ENCODE results near the gene IL1RAPL2. TPM values are rescaled to one million over a fixed set of nuclear protein-coding genes. Genes with fewer than 3 reads are reported as not detected.
"Not testable (repeated sequence)": the region's sequence is repeated elsewhere in the genome, so short reads cannot be mapped to it uniquely, and the experiment has no call there.

Gene IL1RAPL2
- total RNA-seq, 2 donors from 2014 or later = not detected

DNA sequence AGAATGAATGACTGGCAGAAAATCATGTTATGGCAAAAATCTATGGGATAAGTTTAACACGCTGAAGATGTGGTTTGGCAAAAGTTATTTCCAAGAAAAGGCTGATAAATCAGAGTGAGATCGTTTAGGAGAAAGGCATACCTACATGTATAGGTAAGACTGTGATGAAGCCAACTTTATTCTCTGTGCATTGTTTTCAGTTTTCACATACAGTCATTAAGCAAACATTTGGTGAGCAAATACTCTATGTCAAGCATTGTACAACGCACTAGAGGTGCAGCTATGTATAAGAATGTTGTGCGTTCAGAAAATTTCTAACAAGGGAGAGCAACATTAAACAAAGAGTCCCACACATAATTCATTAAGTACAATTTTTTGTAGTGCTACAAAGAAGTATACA, 532.8 kb downstream of the IL1RAPL2 start:
- ATAC-seq (replicated peaks) = no peak
- Mint-ChIP-seq H3K9me3 (no peaks in the 10 kb centered on the region), H3K36me3 (ENCODE audit: low read depth) (no peaks in the 10 kb centered on the region), H3K27ac (no peak overlapping the region), H3K27me3 (no peaks in the 10 kb centered on the region), H3K4me1 (no peaks in the 10 kb centered on the region), H3K4me3 (no peak overlapping the region)

- Mint-ChIP-seq H3K4me1 (no peaks in the 10 kb centered on the region), H3K9me3 (no peaks in the 10 kb centered on the region), H3K4me3 (no peak overlapping the region), H3K36me3 (ENCODE audit: low read depth) (no peaks in the 10 kb centered on the region), H3K27me3 (no peaks in the 10 kb centered on the region), H3K27ac (no peak overlapping the region)
- ATAC-seq (replicated peaks) = no peak
Observed at GRCh38 chrX:105101378-105101777, 535.4 kb downstream of the IL1RAPL2 start.

GRCh38 chrX:105109936-105110335, 543.9 kb downstream of the IL1RAPL2 start:
- peaks cover 4% of the 10 kb centered on the region for H3K9me3 Mint-ChIP-seq
- H3K27me3 Mint-ChIP-seq = no peaks in the 10 kb centered on the region
- H3K36me3 Mint-ChIP-seq (ENCODE audit: low read depth) = no peaks in the 10 kb centered on the region
- ATAC-seq (replicated peaks) = no peak
- H3K27ac Mint-ChIP-seq = no peak overlapping the region
- H3K4me3 Mint-ChIP-seq = no peak overlapping the region
- H3K4me1 Mint-ChIP-seq = no peaks in the 10 kb centered on the region

GRCh38 chrX:105114554-105115130, 548.6 kb downstream of the IL1RAPL2 start:
- Mint-ChIP-seq H3K27ac (no peak overlapping the region), H3K4me1 (no peaks in the 10 kb centered on the region), H3K4me3 (no peak overlapping the region), H3K27me3 (no peaks in the 10 kb centered on the region), H3K36me3 (ENCODE audit: low read depth) (no peaks in the 10 kb centered on the region), H3K9me3 (no peaks in the 10 kb centered on the region)
- no peak for ATAC-seq (replicated peaks)

GRCh38 chrX:105115596-105116320, 549.8 kb downstream of the IL1RAPL2 start:
- not testable (repeated sequence) for H3K9me3 Mint-ChIP-seq; ATAC-seq (replicated peaks); H3K27me3 Mint-ChIP-seq; H3K27ac Mint-ChIP-seq; H3K36me3 Mint-ChIP-seq (ENCODE audit: low read depth); H3K4me3 Mint-ChIP-seq; H3K4me1 Mint-ChIP-seq

DNA sequence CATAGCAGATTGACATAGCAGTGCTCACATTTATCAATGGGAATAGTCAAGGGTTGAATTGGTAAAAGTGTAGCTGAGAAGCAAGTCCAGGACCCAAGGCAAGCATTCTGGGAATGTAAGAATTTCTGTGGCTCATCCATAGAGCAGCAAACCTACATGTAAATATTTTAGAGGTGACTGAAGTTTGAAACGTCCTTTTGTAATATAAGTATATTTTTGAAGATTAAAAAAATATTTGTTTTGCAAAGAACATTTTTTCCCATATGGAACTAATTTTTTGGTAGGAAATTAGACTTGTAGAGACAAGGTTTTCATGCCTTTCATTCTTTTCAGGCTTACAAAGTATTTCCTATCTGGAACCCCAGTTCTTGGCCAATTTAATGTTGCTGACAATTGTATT, 550.5 kb downstream of the IL1RAPL2 start:
- Mint-ChIP-seq H3K9me3 (no peaks in the 10 kb centered on the region), H3K4me3 (no peak overlapping the region), H3K36me3 (ENCODE audit: low read depth) (no peaks in the 10 kb centered on the region), H3K4me1 (no peaks in the 10 kb centered on the region), H3K27me3 (no peaks in the 10 kb centered on the region), H3K27ac (no peak overlapping the region)
- ATAC-seq (replicated peaks) = no peak

DNA sequence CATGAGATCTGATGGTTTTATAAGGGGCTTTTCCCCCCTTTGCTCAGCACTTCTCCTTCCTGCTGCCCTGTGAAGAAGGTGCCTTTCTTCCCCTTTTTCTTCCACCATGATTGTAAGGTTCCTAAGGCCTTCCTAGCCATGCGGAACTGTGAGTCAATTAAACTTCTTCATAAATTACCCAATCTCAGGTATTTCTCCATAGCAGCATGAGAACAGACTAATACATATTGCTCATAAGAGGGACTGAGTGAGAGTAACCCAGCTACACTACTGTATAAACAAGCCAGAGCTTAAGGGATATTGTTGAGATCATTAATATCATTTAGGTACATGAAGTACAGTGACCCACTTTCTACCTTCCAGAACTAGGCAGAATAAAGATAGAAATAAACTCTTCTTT, 551.6 kb downstream of the IL1RAPL2 start:
- Mint-ChIP-seq H3K4me3 (no peak overlapping the region), H3K9me3 (no peaks in the 10 kb centered on the region), H3K4me1 (no peaks in the 10 kb centered on the region), H3K27ac (no peak overlapping the region), H3K27me3 (no peaks in the 10 kb centered on the region), H3K36me3 (ENCODE audit: low read depth) (no peaks in the 10 kb centered on the region)
- no peak for ATAC-seq (replicated peaks)

- H3K36me3 Mint-ChIP-seq (ENCODE audit: low read depth) = no peaks in the 10 kb centered on the region
- H3K4me1 Mint-ChIP-seq = no peaks in the 10 kb centered on the region
- H3K27me3 Mint-ChIP-seq = no peaks in the 10 kb centered on the region
- H3K27ac Mint-ChIP-seq = no peak overlapping the region
- no peak overlapping the region for H3K4me3 Mint-ChIP-seq
- no peaks in the 10 kb centered on the region for H3K9me3 Mint-ChIP-seq
- no peak for ATAC-seq (replicated peaks)
Observed at GRCh38 chrX:105120463-105120862, 554.5 kb downstream of the IL1RAPL2 start.

GRCh38 chrX:105121186-105121585, 555.2 kb downstream of the IL1RAPL2 start:
- Mint-ChIP-seq H3K9me3 (no peaks in the 10 kb centered on the region), H3K27me3 (no peaks in the 10 kb centered on the region), H3K27ac (no peak overlapping the region)

DNA sequence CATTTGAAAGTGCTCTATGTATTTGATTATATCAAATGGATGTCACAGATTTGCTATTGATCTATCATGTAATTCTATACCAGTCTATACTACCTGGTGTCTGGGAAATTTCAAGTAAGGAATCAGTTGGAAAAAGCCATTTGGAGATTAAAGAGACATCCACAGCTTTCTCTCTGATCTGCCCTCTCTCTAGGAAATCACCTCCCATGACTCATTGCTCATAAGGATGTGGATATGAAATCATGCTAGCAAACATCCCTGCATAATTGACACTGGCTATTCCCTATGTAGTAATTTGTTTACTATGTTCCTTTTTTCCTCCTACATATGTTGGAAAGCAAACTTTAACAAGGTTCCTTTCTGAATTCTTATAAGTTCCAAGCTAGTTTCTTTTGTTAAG, 560.2 kb downstream of the IL1RAPL2 start:
- H3K4me1 Mint-ChIP-seq = no peaks in the 10 kb centered on the region
- no peak overlapping the region for H3K4me3 Mint-ChIP-seq
- H3K36me3 Mint-ChIP-seq (ENCODE audit: low read depth) = no peaks in the 10 kb centered on the region
- H3K27me3 Mint-ChIP-seq = no peaks in the 10 kb centered on the region
- no peak for ATAC-seq (replicated peaks)
- no peak overlapping the region for H3K27ac Mint-ChIP-seq
- no peaks in the 10 kb centered on the region for H3K9me3 Mint-ChIP-seq

More at GRCh38 chrX:105121186-105121585, 555.2 kb downstream of the IL1RAPL2 start:
- H3K36me3 Mint-ChIP-seq (ENCODE audit: low read depth) = no peaks in the 10 kb centered on the region
- H3K4me3 Mint-ChIP-seq = no peak overlapping the region
- H3K4me1 Mint-ChIP-seq = no peaks in the 10 kb centered on the region
- no peak for ATAC-seq (replicated peaks)

- no peak overlapping the region for H3K27ac Mint-ChIP-seq
- H3K4me1 Mint-ChIP-seq = no peaks in the 10 kb centered on the region
- H3K27me3 Mint-ChIP-seq = no peaks in the 10 kb centered on the region
- ATAC-seq (replicated peaks) = no peak
- no peaks in the 10 kb centered on the region for H3K36me3 Mint-ChIP-seq (ENCODE audit: low read depth)
- peaks cover 4% of the 10 kb centered on the region for H3K9me3 Mint-ChIP-seq
- H3K4me3 Mint-ChIP-seq = no peak overlapping the region
Observed at GRCh38 chrX:105134273-105134672, 568.3 kb downstream of the IL1RAPL2 start.

- ATAC-seq (replicated peaks) = no peak
- no peak overlapping the region for H3K4me3 Mint-ChIP-seq
- H3K36me3 Mint-ChIP-seq (ENCODE audit: low read depth) = no peaks in the 10 kb centered on the region
- H3K4me1 Mint-ChIP-seq = no peaks in the 10 kb centered on the region
- H3K9me3 Mint-ChIP-seq = peaks cover 4% of the 10 kb centered on the region
- no peaks in the 10 kb centered on the region for H3K27me3 Mint-ChIP-seq
- H3K27ac Mint-ChIP-seq = no peak overlapping the region
Observed at GRCh38 chrX:105136786-105137185, 570.8 kb downstream of the IL1RAPL2 start.

DNA sequence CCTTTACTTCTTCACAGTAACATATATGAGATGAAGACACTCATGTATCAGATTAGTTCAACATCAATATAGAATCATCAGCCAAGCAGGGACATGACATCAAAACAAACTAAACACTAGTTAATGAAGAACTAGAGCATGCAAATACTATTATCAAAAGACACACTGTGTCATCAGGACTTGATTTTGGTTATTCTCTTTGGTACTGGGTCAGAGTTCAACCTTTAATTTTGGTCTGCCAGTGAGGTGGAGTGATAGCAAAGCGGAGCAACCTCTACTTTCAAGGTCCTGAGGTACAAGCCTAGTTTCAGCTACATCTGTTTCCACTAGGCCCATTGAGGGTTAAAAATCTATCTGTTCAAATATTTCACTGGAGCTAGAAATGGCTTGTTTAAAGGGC, 584.0 kb downstream of the IL1RAPL2 start:
- Mint-ChIP-seq H3K27ac (no peak overlapping the region), H3K27me3 (no peaks in the 10 kb centered on the region), H3K4me3 (no peak overlapping the region), H3K9me3 (peaks cover 5% of the 10 kb centered on the region), H3K4me1 (no peaks in the 10 kb centered on the region), H3K36me3 (ENCODE audit: low read depth) (no peaks in the 10 kb centered on the region)
- ATAC-seq (replicated peaks) = no peak

DNA sequence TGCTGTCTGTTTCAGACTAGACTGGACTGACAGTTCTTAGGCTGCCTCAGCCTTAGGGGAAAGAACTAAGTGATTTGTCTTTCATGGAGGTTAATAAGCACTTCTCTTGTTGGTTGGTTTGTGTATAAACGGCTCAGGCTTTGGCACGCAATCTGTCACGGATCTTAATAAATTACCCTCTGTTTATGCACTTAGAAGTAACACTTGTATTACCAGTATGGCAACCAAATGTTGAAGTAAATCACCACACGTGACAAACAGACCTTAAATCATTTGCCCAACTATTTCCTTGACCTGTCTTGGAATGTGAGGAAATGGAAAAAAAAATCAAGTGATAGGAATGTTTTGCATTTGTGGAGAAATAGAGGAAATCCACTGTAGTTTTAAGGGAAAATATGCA, 584.6 kb downstream of the IL1RAPL2 start:
- peaks cover 8% of the 10 kb centered on the region for H3K9me3 Mint-ChIP-seq
- no peaks in the 10 kb centered on the region for H3K4me1 Mint-ChIP-seq
- H3K36me3 Mint-ChIP-seq (ENCODE audit: low read depth) = no peaks in the 10 kb centered on the region
- ATAC-seq (replicated peaks) = no peak
- no peak overlapping the region for H3K27ac Mint-ChIP-seq
- no peak overlapping the region for H3K4me3 Mint-ChIP-seq
- H3K27me3 Mint-ChIP-seq = no peaks in the 10 kb centered on the region

- Mint-ChIP-seq H3K9me3 (no peaks in the 10 kb centered on the region), H3K4me1 (no peaks in the 10 kb centered on the region), H3K36me3 (ENCODE audit: low read depth) (no peaks in the 10 kb centered on the region), H3K27ac (no peak overlapping the region), H3K27me3 (no peaks in the 10 kb centered on the region), H3K4me3 (no peak overlapping the region)
- ATAC-seq (replicated peaks) = no peak
Observed at GRCh38 chrX:105167233-105167632, 601.2 kb downstream of the IL1RAPL2 start.
